Measurements from ENCODE around the gene YDJC.
"Not testable (repeated sequence)": the region's sequence is repeated elsewhere in the genome, so short reads cannot be mapped to it uniquely, and the experiment has no call there.

The YDJC gene, protein sequence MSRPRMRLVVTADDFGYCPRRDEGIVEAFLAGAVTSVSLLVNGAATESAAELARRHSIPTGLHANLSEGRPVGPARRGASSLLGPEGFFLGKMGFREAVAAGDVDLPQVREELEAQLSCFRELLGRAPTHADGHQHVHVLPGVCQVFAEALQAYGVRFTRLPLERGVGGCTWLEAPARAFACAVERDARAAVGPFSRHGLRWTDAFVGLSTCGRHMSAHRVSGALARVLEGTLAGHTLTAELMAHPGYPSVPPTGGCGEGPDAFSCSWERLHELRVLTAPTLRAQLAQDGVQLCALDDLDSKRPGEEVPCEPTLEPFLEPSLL

DNA sequence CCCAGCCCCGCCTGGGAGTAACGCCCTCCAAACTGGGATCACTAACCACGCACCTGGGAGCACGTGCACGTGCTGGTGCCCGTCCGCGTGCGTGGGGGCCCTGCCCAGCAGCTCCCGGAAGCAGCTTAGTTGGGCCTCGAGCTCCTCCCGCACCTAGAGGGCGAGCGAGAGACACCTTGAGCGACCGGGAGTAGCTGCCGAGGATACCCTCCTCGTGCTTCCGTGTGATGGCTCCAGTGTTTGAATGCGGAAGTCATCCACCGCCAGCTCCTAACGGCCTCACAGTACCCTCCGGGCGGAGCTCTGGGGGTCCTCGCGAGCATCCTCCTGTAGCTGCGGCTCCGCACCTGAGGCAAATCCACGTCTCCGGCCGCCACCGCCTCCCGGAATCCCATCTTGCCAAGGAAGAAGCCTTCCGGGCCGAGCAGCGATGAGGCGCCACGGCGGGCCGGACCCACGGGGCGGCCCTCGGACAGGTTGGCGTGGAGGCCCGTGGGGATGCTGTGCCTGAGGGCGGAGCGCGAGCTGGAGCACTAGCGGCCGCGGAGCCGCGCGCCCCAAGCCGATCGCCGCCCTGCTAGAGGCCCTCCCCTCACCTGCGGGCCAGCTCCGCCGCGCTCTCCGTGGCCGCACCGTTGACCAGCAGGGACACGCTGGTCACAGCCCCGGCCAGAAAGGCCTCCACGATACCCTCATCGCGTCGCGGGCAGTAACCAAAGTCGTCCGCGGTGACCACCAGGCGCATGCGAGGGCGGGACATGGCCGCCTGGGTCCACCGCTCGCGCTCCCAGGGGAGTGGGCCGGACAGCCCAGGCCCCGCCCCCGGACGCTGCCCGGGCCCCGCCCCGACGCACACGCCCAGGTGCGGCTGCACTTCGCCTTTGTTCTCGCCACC is at the start of gene YDJC:
YDJC (minus strand) TSS at position 768 of the 895 bp plus-strand sequence; CDS start at position 760, 8 bp downstream.
- H3K36me3 ChIP-seq (ENCODE audit: insufficient read depth, low read length): peaks cover 17% of the 10 kb centered on the region; the same call in 1 of the 2 replicates
- peaks cover 49% of the 10 kb centered on the region for H3K79me2 ChIP-seq (ENCODE audit: insufficient read depth, low read length)
- H3K9me3 ChIP-seq (ENCODE audit: insufficient read depth, low read depth, low read length): no peaks in the 10 kb centered on the region
- H3F3A ChIP-seq (ENCODE audit: low read depth): peaks cover 5% of the 10 kb centered on the region; the same call in 1 of the 2 replicates
- no peaks in the 10 kb centered on the region for H3K9me2 ChIP-seq (replicated peaks; ENCODE audit: low read depth, low read length)
- peak within 1 kb of the TSS; percentile 93 for H3K4me2 ChIP-seq (ENCODE audit: low read depth, low read length, poor library complexity, severe bottlenecking)
- H3K4me1 ChIP-seq (ENCODE audit: insufficient read depth, low read length, poor library complexity, severe bottlenecking): peaks cover 13% of the 10 kb centered on the region
- H3K4me3 ChIP-seq (ENCODE audit: low read length, poor library complexity, severe bottlenecking): peak within 1 kb of the TSS; percentile 97
- H3K9ac ChIP-seq (ENCODE audit: low read depth, low read length, poor library complexity, severe bottlenecking): peak within 1 kb of the TSS; percentile 100
- H4K20me1 ChIP-seq (ENCODE audit: insufficient read depth, low read length, poor library complexity, severe bottlenecking): peaks cover 49% of the 10 kb centered on the region
- peak within 1 kb of the TSS; percentile 74 for H2AFZ ChIP-seq (ENCODE audit: low read length)
- TF ChIP-seq EZH2phosphoT487 (IDR thresholded peaks at IDR 0.05; ENCODE audit: borderline replicate concordance): no peak
- TF ChIP-seq, protein P1, sequence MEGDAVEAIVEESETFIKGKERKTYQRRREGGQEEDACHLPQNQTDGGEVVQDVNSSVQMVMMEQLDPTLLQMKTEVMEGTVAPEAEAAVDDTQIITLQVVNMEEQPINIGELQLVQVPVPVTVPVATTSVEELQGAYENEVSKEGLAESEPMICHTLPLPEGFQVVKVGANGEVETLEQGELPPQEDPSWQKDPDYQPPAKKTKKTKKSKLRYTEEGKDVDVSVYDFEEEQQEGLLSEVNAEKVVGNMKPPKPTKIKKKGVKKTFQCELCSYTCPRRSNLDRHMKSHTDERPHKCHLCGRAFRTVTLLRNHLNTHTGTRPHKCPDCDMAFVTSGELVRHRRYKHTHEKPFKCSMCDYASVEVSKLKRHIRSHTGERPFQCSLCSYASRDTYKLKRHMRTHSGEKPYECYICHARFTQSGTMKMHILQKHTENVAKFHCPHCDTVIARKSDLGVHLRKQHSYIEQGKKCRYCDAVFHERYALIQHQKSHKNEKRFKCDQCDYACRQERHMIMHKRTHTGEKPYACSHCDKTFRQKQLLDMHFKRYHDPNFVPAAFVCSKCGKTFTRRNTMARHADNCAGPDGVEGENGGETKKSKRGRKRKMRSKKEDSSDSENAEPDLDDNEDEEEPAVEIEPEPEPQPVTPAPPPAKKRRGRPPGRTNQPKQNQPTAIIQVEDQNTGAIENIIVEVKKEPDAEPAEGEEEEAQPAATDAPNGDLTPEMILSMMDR (conservative IDR thresholded peaks at IDR 0.05; ENCODE audit: low read length): peak; percentile 70
- peaks cover 5% of the 10 kb centered on the region for H3K27me3 ChIP-seq (ENCODE audit: insufficient read depth, low read length, poor library complexity, severe bottlenecking)

DNA sequence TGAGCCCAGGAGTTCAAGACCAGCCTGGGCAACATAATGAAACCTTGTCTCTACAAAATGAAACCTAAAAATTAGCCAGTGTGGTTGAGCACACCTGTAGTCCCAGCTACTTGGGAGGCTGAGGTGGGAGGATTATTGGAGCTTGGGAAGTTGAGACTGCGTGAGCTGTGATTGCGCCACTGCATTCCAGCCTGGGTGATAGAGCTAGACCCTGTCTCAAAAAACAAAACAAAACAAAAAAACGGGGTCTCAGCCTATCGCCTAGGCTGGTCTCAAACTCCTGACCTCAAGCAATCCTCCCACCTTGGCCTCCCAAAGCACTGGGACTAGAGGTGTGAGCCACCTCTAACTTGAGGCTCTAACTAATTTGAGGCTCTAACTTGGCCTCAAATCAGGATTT is 49.6 kb upstream of the YDJC start:
- no peaks in the 10 kb centered on the region for H3K4me1 ChIP-seq (ENCODE audit: insufficient read depth, low read length, poor library complexity, severe bottlenecking)
- H3K4me3 ChIP-seq (ENCODE audit: low read length, poor library complexity, severe bottlenecking): no peak overlapping the region
- H3F3A ChIP-seq (ENCODE audit: low read depth): no peaks in the 10 kb centered on the region
- peaks cover 24% of the 10 kb centered on the region; the same call in 1 of the 2 replicates for H3K36me3 ChIP-seq (ENCODE audit: insufficient read depth, low read length)
- H4K20me1 ChIP-seq (ENCODE audit: insufficient read depth, low read length, poor library complexity, severe bottlenecking): no peaks in the 10 kb centered on the region
- no peaks in the 10 kb centered on the region for H3K79me2 ChIP-seq (ENCODE audit: insufficient read depth, low read length)
- no peak overlapping the region for H3K4me2 ChIP-seq (ENCODE audit: low read depth, low read length, poor library complexity, severe bottlenecking)
- no peak overlapping the region for H3K9ac ChIP-seq (ENCODE audit: low read depth, low read length, poor library complexity, severe bottlenecking)
- no peak for TF ChIP-seq EZH2phosphoT487 (IDR thresholded peaks at IDR 0.05; ENCODE audit: borderline replicate concordance)
- TF ChIP-seq, protein P1 (conservative IDR thresholded peaks at IDR 0.05; ENCODE audit: low read length): no peak
- H3K9me2 ChIP-seq (replicated peaks; ENCODE audit: low read depth, low read length): no peaks in the 10 kb centered on the region
- H3K27me3 ChIP-seq (ENCODE audit: insufficient read depth, low read length, poor library complexity, severe bottlenecking): no peaks in the 10 kb centered on the region
- no peak overlapping the region for H2AFZ ChIP-seq (ENCODE audit: low read length)
- no peaks in the 10 kb centered on the region for H3K9me3 ChIP-seq (ENCODE audit: insufficient read depth, low read depth, low read length)

DNA sequence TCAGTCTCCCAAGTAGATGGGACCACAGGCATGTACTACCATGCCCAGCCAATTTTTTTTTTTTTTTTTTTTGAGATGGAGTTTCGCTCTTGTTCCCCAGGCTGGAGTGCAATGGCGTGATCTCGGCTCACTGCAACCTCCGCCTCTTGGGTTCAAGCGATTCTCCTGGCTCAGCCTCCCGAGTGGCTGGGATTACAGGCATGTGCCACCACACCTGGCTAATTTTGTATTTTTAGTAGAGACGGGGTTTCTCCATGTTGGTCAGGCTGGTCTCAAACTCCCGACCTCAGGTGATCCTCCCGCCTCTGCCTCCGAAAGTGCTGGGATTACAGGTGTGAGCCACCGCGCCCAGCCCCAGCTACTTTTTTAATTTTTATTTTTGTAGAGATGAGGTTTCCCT is 49.0 kb upstream of the YDJC start:
- peaks cover 29% of the 10 kb centered on the region; the same call in 1 of the 2 replicates for H3K36me3 ChIP-seq (ENCODE audit: insufficient read depth, low read length)
- H3K27me3 ChIP-seq (ENCODE audit: insufficient read depth, low read length, poor library complexity, severe bottlenecking); H3K4me3 ChIP-seq (ENCODE audit: low read length, poor library complexity, severe bottlenecking); H3K4me1 ChIP-seq (ENCODE audit: insufficient read depth, low read length, poor library complexity, severe bottlenecking); H3F3A ChIP-seq (ENCODE audit: low read depth); H2AFZ ChIP-seq (ENCODE audit: low read length); H3K9ac ChIP-seq (ENCODE audit: low read depth, low read length, poor library complexity, severe bottlenecking); H3K9me3 ChIP-seq (ENCODE audit: insufficient read depth, low read depth, low read length); H3K9me2 ChIP-seq (replicated peaks; ENCODE audit: low read depth, low read length); H3K4me2 ChIP-seq (ENCODE audit: low read depth, low read length, poor library complexity, severe bottlenecking); H3K79me2 ChIP-seq (ENCODE audit: insufficient read depth, low read length); H4K20me1 ChIP-seq (ENCODE audit: insufficient read depth, low read length, poor library complexity, severe bottlenecking): not testable (repeated sequence)

Data from Loucy (cell line).